Stimulated activated CD8-positive, alpha-beta memory T cell treated with anti-CD3 and anti-CD28 coated beads, Interleukin-4, amount 100 ng/mL, for 48 hours (primary cell): ENCODE results near the gene PODXL.
"Not testable (repeated sequence)": the region's sequence is repeated elsewhere in the genome, so short reads cannot be mapped to it uniquely, and the experiment has no call there.

Experiments
- DNase-seq: peaks from one replicate; pipeline ENCODE4 v3.0.0-alpha.2; 2020

PODXL gene

GRCh38 chr7:131487217-131487616, 69.2 kb downstream of the PODXL start:
- DNase-seq = no peak

- DNase-seq = no peak
These were observed 70.1 kb downstream of the PODXL start for GRCh38 chr7:131486346-131486745.

- no peak for DNase-seq
These were observed 72.8 kb downstream of the PODXL start for GRCh38 chr7:131483586-131483985.

GRCh38 chr7:131482800-131483199, 73.6 kb downstream of the PODXL start:
- no peak for DNase-seq

GRCh38 chr7:131480384-131481315, 75.8 kb downstream of the PODXL start:
- no peak for DNase-seq

GRCh38 chr7:131476740-131477139, 79.7 kb downstream of the PODXL start:
- DNase-seq = no peak

GRCh38 chr7:131471250-131472004, 85.0 kb downstream of the PODXL start:
- DNase-seq = no peak

- no peak for DNase-seq
These were observed 88.6 kb downstream of the PODXL start for GRCh38 chr7:131467788-131468187.

- no peak for DNase-seq
These were observed 89.6 kb downstream of the PODXL start for GRCh38 chr7:131466735-131467365.

- DNase-seq = not testable (repeated sequence)
These were observed 93.7 kb downstream of the PODXL start for GRCh38 chr7:131462715-131463114.

GRCh38 chr7:131462059-131462458, 94.4 kb downstream of the PODXL start:
- DNase-seq = no peak

- DNase-seq = no peak
These were observed 97.2 kb downstream of the PODXL start for GRCh38 chr7:131459256-131459655.

- DNase-seq = no peak
These were observed 100.1 kb downstream of the PODXL start for GRCh38 chr7:131456338-131456737.

GRCh38 chr7:131455546-131455945, 100.9 kb downstream of the PODXL start:
- no peak for DNase-seq

- DNase-seq = no peak
These were observed 101.4 kb downstream of the PODXL start for GRCh38 chr7:131455001-131455400.

- DNase-seq = no peak
These were observed 101.9 kb downstream of the PODXL start for GRCh38 chr7:131454498-131454897.
